ENCODE results near the gene RWDD3.

The RWDD3 gene

GRCh38 chr1:95226781-95227660 is 7.0 kb upstream of the RWDD3 start:
- no peak for DNase-seq (ENCODE audit: low read depth)
- H3K4me3 ChIP-seq (ENCODE audit: control insufficient read depth, low read depth, low read length) = no peak overlapping the region

GRCh38 chr1:95229037-95229436 is 5.0 kb upstream of the RWDD3 start:
- H3K4me3 ChIP-seq (ENCODE audit: control insufficient read depth, low read depth, low read length) = no peak overlapping the region
- TF ChIP-seq CTCF (conservative IDR thresholded peaks at IDR 0.05; ENCODE audit: control insufficient read depth, insufficient read depth, low read depth, low read length) = no peak
- DNase-seq (ENCODE audit: low read depth) = no peak

More at GRCh38 chr1:95226781-95227660, 7.0 kb upstream of the RWDD3 start:
- TF ChIP-seq CTCF (conservative IDR thresholded peaks at IDR 0.05; ENCODE audit: control insufficient read depth, insufficient read depth, low read depth, low read length) = no peak

DNA sequence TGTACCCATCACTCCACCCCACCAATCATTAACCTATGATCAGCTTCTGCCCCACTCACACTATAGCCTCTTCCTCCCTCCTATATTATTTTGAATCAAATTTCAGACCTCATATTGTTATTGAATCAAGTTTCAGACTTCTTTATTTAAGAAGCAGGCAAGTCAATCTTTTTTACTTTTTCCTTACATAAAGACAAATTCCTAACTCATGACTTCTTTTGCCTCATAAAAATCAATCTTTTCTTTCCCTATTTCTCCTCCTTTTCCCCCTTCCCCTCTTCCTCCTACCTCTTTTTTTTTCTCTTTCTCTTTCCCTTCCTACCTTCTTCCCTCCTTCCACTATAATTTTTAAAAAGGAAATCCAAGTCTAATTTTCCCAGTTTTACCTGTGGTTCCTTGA is 4.3 kb upstream of the RWDD3 start:
- no peak overlapping the region for H3K4me3 ChIP-seq (ENCODE audit: control insufficient read depth, low read depth, low read length)
- DNase-seq (ENCODE audit: low read depth) = no peak
- no peak for TF ChIP-seq CTCF (conservative IDR thresholded peaks at IDR 0.05; ENCODE audit: control insufficient read depth, insufficient read depth, low read depth, low read length)

- no peak for DNase-seq (ENCODE audit: low read depth)
- no peak overlapping the region for H3K4me3 ChIP-seq (ENCODE audit: control insufficient read depth, low read depth, low read length)
- TF ChIP-seq CTCF (conservative IDR thresholded peaks at IDR 0.05; ENCODE audit: control insufficient read depth, insufficient read depth, low read depth, low read length) = no peak
These were observed 3.8 kb upstream of the RWDD3 start for GRCh38 chr1:95230256-95230655.

DNA sequence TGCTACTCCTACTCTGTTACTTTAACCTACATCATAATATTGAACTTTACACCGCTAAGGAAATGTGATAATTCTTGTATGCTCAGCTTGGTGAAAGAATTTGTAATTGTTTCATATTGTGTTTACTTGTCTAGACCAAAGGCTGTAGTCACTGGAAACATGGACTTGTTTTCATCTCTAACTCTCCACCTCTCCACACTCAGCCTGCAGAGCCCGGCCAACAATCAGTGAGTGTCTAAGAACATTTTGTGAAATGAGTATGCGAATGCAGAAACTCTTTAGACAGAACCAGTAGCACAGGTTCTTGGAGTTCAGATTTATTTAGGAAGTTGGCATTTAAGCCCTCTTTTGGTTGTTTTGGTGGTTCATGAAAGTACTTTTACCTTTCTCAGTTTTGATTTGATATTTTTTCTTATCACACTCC is 3.2 kb upstream of the RWDD3 start:
- no peak for TF ChIP-seq CTCF (conservative IDR thresholded peaks at IDR 0.05; ENCODE audit: control insufficient read depth, insufficient read depth, low read depth, low read length)
- DNase-seq (ENCODE audit: low read depth) = no peak
- no peak overlapping the region for H3K4me3 ChIP-seq (ENCODE audit: control insufficient read depth, low read depth, low read length)

- TF ChIP-seq CTCF (conservative IDR thresholded peaks at IDR 0.05; ENCODE audit: control insufficient read depth, insufficient read depth, low read depth, low read length) = no peak
- peak; percentile 37 for DNase-seq (ENCODE audit: low read depth)
- peak overlapping the region; percentile 59 for H3K4me3 ChIP-seq (ENCODE audit: control insufficient read depth, low read depth, low read length)
These were observed 1.2 kb upstream of the RWDD3 start for GRCh38 chr1:95232646-95233318.
